Neural cell (in vitro differentiated cells): ENCODE measurements around the gene TFE3. TPM values are rescaled to one million over a fixed set of nuclear protein-coding genes. Genes with fewer than 3 reads are reported as not detected.
A peak's percentile ranks its signal among the peaks of the same experiment; 100 is the strongest.

Experiments
- H2AFZ ChIP-seq: fragments of 200-600, 300-800 bp; sonication (generic), shearing (Covaris generic); 2 replicates; pipeline ENCODE4 v1.6.0; 2014; ENCODE audit warnings: low read depth, mild to moderate bottlenecking, antibody characterized with exemption, low read length, moderate library complexity
- H3F3A ChIP-seq: fragments of 200-600 bp; shearing (Covaris generic); 2 replicates; pipeline ENCODE4 v1.6.1; 2016; ENCODE audit warnings: mild to moderate bottlenecking, moderate library complexity, mixed read lengths, antibody characterized with exemption, low read length; ENCODE audit not compliant: insufficient read depth, poor library complexity, severe bottlenecking
- H3K27ac ChIP-seq: fragments of 200-600, 300-800 bp; sonication (generic), shearing (Covaris generic); 2 replicates; pipeline ENCODE4 v1.5.1; 2014; ENCODE audit warnings: mild to moderate bottlenecking, low read length, moderate library complexity
- H3K27me3 ChIP-seq: fragments of 300-800, 200-600 bp; sonication (generic), shearing (Covaris generic); 2 replicates; pipeline ENCODE4 v1.6.0; 2014; ENCODE audit warnings: mild to moderate bottlenecking, low read depth, low read length, moderate library complexity; ENCODE audit not compliant: insufficient read depth
- H3K36me3 ChIP-seq: fragments of 300-800, 200-600 bp; sonication (generic), shearing (Covaris generic); 2 replicates; pipeline ENCODE4 v1.5.1; 2014; ENCODE audit warnings: mild to moderate bottlenecking, antibody characterized with exemption, low read length, moderate library complexity; ENCODE audit not compliant: insufficient read depth
- H3K4me2 ChIP-seq: fragments of 300-800, 200-600 bp; sonication (generic), shearing (Covaris generic); 2 replicates; pipeline ENCODE4 v1.6.0; 2014; ENCODE audit warnings: mild to moderate bottlenecking, low read length
- H3K4me3 ChIP-seq: fragments of 300-800, 200-600 bp; sonication (generic), shearing (Covaris generic); 2 replicates; pipeline ENCODE4 v1.5.1; 2014; ENCODE audit warnings: mild to moderate bottlenecking, low read length, moderate library complexity
- H3K79me2 ChIP-seq: fragments of 200-600 bp; shearing (Covaris generic); replicated peaks from 2 replicates; pipeline ENCODE4 v1.6.0; 2014; ENCODE audit warnings: mild to moderate bottlenecking, low read length, moderate library complexity; ENCODE audit not compliant: insufficient read depth
- H3K9ac ChIP-seq: fragments of 300-800, 200-600 bp; sonication (generic), shearing (Covaris generic); 2 replicates; pipeline ENCODE4 v1.6.1; 2016; ENCODE audit warnings: mild to moderate bottlenecking, low read length, mixed read lengths
- H3K9me2 ChIP-seq: fragments of 200-600 bp; shearing (Covaris generic); 2 replicates; pipeline ENCODE4 v1.6.1; 2016; ENCODE audit warnings: mild to moderate bottlenecking, low read length, mixed read lengths; ENCODE audit not compliant: insufficient read depth
- H3K9me3 ChIP-seq: fragments of 200-600, 300-800 bp; sonication (generic), shearing (Covaris generic); 2 replicates; pipeline ENCODE4 v1.6.1; 2016; ENCODE audit warnings: mild to moderate bottlenecking, mixed run types, low read length, moderate library complexity, mixed read lengths
- H4K20me1 ChIP-seq: fragments of 200-600 bp; shearing (Covaris generic); 2 replicates; pipeline ENCODE4 v1.6.1; 2016; ENCODE audit warnings: mild to moderate bottlenecking, mixed run types; ENCODE audit not compliant: insufficient read depth
- CTCF ChIP-seq: fragments of 450-650 bp; IDR thresholded peaks from 2 replicates; pipeline ENCODE4 v1.5.1; 2014; ENCODE audit warnings: antibody characterized with exemption, mild to moderate bottlenecking, moderate library complexity; ENCODE audit not compliant: poor library complexity, severe bottlenecking
- EP300 ChIP-seq: fragments of 450-650 bp; conservative IDR thresholded peaks from 2 replicates; pipeline ENCODE4 v1.6.1; 2014; ENCODE audit warnings: antibody characterized with exemption, mild to moderate bottlenecking, moderate library complexity; ENCODE audit not compliant: poor library complexity, severe bottlenecking
- EZH2 ChIP-seq: fragments of 200-600, 300-800 bp; shearing (Covaris generic), sonication (generic); IDR thresholded peaks from 2 replicates; pipeline ENCODE4 v1.6.1; 2014; ENCODE audit warnings: antibody characterized with exemption, low read length, borderline replicate concordance, mild to moderate bottlenecking; ENCODE audit not compliant: insufficient read depth, poor library complexity, severe bottlenecking
- MXI1 ChIP-seq: fragments of 450-650 bp; conservative IDR thresholded peaks from 2 replicates; pipeline ENCODE4 v1.6.1; 2014; ENCODE audit warnings: antibody characterized with exemption, mild to moderate bottlenecking; ENCODE audit not compliant: poor library complexity, severe bottlenecking
- POLR2AphosphoS5 ChIP-seq: IDR thresholded peaks from 2 replicates; pipeline ENCODE4 v1.6.1; 2012
- RAD21 ChIP-seq: fragments of 450-650 bp; conservative IDR thresholded peaks from 2 replicates; pipeline ENCODE4 v1.6.1; 2014; ENCODE audit warnings: antibody characterized with exemption, mild to moderate bottlenecking, moderate library complexity
- SMC3 ChIP-seq: fragments of 450-650 bp; conservative IDR thresholded peaks from 2 replicates; pipeline ENCODE4 v1.6.1; 2014; ENCODE audit warnings: antibody characterized with exemption, mild to moderate bottlenecking, moderate library complexity; ENCODE audit not compliant: poor library complexity
- TAF1 ChIP-seq: IDR thresholded peaks from 2 replicates; pipeline ENCODE4 v1.6.1; 2012; ENCODE audit warnings: low read depth
- polyA plus RNA-seq: library from polyadenylated mRNA; depleted of rRNA; stranded (reverse); fragments of >200 nt; gene quantifications from 2 replicates; pipeline ENCODE4 v1.2.3, GENCODE V29; 2014
- TF ChIP-seq, protein P1 (sequence below): IDR thresholded peaks from 2 replicates; pipeline ENCODE4 v1.6.1; 2012; ENCODE audit warnings: borderline replicate concordance

Gene TFE3
- polyA plus RNA-seq, 1 donor from 2014 or later = 8.9 TPM

DNA sequence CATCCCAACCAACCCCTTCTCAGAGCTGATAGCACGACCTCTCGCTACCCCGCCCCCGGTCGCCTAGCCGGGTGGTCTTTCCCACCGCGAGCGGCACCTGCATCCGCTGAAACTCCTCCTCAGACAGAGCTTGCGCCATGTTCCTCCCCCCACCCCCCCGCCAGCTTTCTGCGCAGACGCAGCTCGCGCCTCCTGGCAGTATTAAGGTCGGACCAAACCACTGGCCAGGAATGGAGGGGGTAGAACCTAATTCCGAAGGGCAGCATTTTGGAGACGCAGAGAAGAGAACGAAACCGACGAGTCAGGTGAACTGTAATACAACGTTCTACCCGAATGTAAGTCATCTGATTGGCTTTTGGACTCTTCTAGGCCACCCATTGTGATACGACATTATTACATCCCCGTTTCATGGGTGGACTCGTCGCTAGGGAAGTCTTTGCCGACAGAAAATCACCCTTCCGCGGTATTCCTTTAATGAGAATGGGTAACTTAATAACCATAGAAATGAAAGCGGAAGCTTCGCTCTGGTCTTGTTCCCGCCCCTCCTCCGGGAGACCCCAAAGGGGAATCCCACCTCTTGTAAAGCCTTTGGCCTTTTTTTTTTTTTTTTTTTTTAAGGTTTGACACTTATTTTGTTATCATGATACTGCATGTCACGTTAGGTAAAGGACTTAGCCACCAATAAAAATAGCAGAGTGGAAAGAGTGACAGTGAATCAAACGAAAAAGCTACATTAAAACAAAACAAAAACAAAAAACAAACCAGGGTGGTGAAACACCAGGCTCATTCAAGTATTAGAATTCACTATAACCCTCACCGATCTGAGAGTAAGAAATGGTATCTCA lies 40.8 kb downstream of the TFE3 start, which contains the start of gene GRIPAP1:
Gene GRIPAP1 (minus strand): TSS at position 174 of the 845 bp plus-strand sequence. CDS start 35 bp downstream, at position 139.
- H3F3A ChIP-seq = no peaks in the 10 kb centered on the region
- peak within 1 kb of the TSS; percentile 89 for H3K9ac ChIP-seq
- H3K9me2 ChIP-seq = no peaks in the 10 kb centered on the region
- H3K79me2 ChIP-seq = peaks cover 13% of the 10 kb centered on the region
- no peaks in the 10 kb centered on the region for H3K27me3 ChIP-seq
- H3K27ac ChIP-seq = peak within 1 kb of the TSS; percentile 85
- H4K20me1 ChIP-seq = no peaks in the 10 kb centered on the region
- H3K9me3 ChIP-seq = no peaks in the 10 kb centered on the region
- no peak for TF ChIP-seq CTCF
- no peak for TF ChIP-seq RAD21
- TF ChIP-seq POLR2AphosphoS5 = peak; percentile 91
- no peak for TF ChIP-seq SMC3
- TF ChIP-seq MXI1 = peak; percentile 5
- peak; percentile 95 for TF ChIP-seq TAF1
- TF ChIP-seq, protein P1, sequence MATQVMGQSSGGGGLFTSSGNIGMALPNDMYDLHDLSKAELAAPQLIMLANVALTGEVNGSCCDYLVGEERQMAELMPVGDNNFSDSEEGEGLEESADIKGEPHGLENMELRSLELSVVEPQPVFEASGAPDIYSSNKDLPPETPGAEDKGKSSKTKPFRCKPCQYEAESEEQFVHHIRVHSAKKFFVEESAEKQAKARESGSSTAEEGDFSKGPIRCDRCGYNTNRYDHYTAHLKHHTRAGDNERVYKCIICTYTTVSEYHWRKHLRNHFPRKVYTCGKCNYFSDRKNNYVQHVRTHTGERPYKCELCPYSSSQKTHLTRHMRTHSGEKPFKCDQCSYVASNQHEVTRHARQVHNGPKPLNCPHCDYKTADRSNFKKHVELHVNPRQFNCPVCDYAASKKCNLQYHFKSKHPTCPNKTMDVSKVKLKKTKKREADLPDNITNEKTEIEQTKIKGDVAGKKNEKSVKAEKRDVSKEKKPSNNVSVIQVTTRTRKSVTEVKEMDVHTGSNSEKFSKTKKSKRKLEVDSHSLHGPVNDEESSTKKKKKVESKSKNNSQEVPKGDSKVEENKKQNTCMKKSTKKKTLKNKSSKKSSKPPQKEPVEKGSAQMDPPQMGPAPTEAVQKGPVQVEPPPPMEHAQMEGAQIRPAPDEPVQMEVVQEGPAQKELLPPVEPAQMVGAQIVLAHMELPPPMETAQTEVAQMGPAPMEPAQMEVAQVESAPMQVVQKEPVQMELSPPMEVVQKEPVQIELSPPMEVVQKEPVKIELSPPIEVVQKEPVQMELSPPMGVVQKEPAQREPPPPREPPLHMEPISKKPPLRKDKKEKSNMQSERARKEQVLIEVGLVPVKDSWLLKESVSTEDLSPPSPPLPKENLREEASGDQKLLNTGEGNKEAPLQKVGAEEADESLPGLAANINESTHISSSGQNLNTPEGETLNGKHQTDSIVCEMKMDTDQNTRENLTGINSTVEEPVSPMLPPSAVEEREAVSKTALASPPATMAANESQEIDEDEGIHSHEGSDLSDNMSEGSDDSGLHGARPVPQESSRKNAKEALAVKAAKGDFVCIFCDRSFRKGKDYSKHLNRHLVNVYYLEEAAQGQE = peak; percentile 84
- no peak for TF ChIP-seq EZH2
- no peak for TF ChIP-seq EP300
- H3K4me2 ChIP-seq = peak within 1 kb of the TSS; percentile 39
- peak within 1 kb of the TSS; percentile 27 for H2AFZ ChIP-seq
- peak within 1 kb of the TSS; percentile 80 for H3K4me3 ChIP-seq
- H3K36me3 ChIP-seq = no peaks in the 10 kb centered on the region

DNA sequence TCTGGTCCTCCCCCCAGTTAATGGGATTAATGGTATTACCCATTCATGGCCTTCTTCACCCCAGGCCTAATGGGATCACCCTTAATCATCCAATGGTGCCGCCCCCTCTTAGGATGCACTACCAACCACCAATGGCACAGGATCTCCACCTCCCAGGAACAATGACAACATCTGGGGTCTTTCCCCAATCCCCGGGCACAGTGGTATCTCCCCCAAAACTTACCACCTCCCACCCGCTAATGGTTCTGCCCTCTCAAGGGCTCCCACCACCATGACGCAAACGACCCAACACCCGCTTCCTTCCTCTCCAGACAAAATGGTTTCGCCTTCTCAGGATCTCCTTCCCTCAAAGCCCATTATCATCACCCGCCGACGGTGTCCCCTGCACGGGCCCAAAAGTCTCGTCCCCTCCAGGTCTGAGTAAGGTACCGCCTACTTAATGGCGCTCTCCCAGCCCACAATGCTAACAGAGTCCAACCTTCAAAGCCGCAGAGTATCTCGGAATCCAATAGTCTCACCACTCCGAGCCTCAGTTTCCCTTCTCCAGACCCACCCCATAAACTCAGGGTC lies 41.6 kb downstream of the TFE3 start:
- TF ChIP-seq MXI1 = peak; percentile 52
- no peak for TF ChIP-seq EP300
- Histone ChIP-seq H3K4me2 (peak overlapping the region; percentile 39), H3K79me2 (peaks cover 13% of the 10 kb centered on the region), H3K27me3 (no peaks in the 10 kb centered on the region), H3K27ac (peak overlapping the region; percentile 85), H3K9me2 (no peaks in the 10 kb centered on the region), H2AFZ (peak overlapping the region; percentile 27), H3K4me3 (peak overlapping the region; percentile 80), H3K36me3 (no peaks in the 10 kb centered on the region), H3K9me3 (no peaks in the 10 kb centered on the region), H3F3A (no peaks in the 10 kb centered on the region), H4K20me1 (no peaks in the 10 kb centered on the region), H3K9ac (peak overlapping the region; percentile 89)
